ENCODE measurements around the gene CHTF18. TPM values are rescaled to one million over a fixed set of nuclear protein-coding genes. Genes with fewer than 3 reads are reported as not detected.

CHTF18 gene
- total and polyA plus RNA-seq, 9 of the 15 experiments (the other 6 are each of a cell fraction or from before 2014, with no cell fraction given) = 2.5 to 123 (median 17.0) TPM

DNA sequence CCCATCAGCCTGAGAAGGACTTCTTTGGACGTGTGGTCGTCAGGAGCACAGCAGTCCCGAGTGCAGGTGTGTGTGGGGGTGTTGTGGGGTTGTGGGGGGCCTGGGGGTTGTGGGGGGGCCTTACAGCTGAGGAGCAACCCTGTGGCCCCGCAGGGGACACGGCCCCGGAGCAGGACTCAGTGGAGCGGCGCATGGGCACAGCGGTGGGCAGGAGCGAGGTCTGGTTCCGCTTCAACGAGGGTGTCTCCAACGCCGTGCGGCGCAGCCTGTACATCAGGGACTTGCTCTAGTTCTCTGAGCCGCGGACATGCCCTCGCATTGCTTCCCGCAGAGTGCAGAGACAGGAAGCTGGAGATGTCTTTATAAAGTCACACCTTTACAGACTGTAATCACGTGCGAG lies 9.3 kb downstream of the CHTF18 start (continued):
- TF ChIP-seq CHD7 (IDR thresholded peaks at IDR 0.05; ENCODE audit: low read depth, low read length) (no peak), MTA1 (IDR thresholded peaks at IDR 0.05; ENCODE audit: borderline replicate concordance) (no peak)
